ENCODE measurements around the gene GPC1. TPM values are rescaled to one million over a fixed set of nuclear protein-coding genes. Genes with fewer than 3 reads are reported as not detected.
A peak's percentile ranks its signal among the peaks of the same experiment; 100 is the strongest.

Gene GPC1
- total and polyA plus RNA-seq, 5 donors = 75.8 to 118 (median 100) TPM

DNA sequence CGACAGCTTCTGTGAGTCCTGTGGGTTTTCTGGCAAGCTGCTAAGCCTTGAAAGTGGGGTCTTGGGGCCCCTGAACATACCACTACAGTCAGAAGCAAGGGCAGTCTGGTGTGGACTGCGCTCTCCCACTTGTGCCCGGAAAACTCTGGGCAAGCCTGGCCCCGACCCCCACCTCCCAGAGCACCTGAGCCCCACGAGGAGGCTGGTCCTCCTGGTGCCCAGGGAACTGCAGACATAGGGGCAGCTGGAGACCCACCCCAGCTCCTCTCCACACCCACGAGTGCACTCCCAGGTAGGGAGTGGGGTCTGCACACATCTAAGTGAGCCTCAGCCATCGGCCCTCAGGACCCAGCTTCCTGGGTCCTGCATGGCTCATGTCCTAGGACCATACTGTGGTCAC lies 16.2 kb upstream of the GPC1 start:
- Histone ChIP-seq H3K4me3 (ENCODE audit: low read length) (no peak overlapping the region), H3K9me3 (ENCODE audit: control insufficient read depth, low read length) (no peaks in the 10 kb centered on the region), H3K27ac (ENCODE audit: low read length) (no peak overlapping the region), H3K4me1 (ENCODE audit: control insufficient read depth, insufficient read depth, low read length) (no peaks in the 10 kb centered on the region), H3K27me3 (ENCODE audit: control insufficient read depth, insufficient read depth) (no peaks in the 10 kb centered on the region)
- ATAC-seq = no peak
- DNase-seq = peak in 1 of 3 donors; percentile 23
- WGBS = 83% methylated on average over 7 of the region's 7 CpGs
- intact Hi-C loops (cut with DNase I) = no loop called here

- DNase-seq (no peak), ATAC-seq (no peak)
- 62% methylated on average over 2 of the region's 2 CpGs for WGBS
- Histone ChIP-seq H3K27me3 (ENCODE audit: control insufficient read depth, insufficient read depth) (no peaks in the 10 kb centered on the region), H3K4me3 (ENCODE audit: low read length) (no peak overlapping the region), H3K9me3 (ENCODE audit: control insufficient read depth, low read length) (no peaks in the 10 kb centered on the region), H3K4me1 (ENCODE audit: control insufficient read depth, insufficient read depth, low read length) (no peaks in the 10 kb centered on the region), H3K27ac (ENCODE audit: low read length) (no peak overlapping the region)
- intact Hi-C loops (cut with DNase I) = no loop called here
Measured at GRCh38 chr2:240419723-240420122, 15.7 kb upstream of the GPC1 start.

- Histone ChIP-seq H3K9me3 (ENCODE audit: control insufficient read depth, low read length) (no peaks in the 10 kb centered on the region), H3K4me1 (ENCODE audit: control insufficient read depth, insufficient read depth, low read length) (no peaks in the 10 kb centered on the region), H3K4me3 (ENCODE audit: low read length) (no peak overlapping the region), H3K27me3 (ENCODE audit: control insufficient read depth, insufficient read depth) (no peaks in the 10 kb centered on the region), H3K27ac (ENCODE audit: low read length) (no peak overlapping the region)
- ATAC-seq (peak in 1 of 2 donors; percentile 15), DNase-seq (peak in 1 of 3 donors; percentile 22)
- intact Hi-C loops (cut with DNase I) = no loop called here
- WGBS = 88% methylated on average over 18 of the region's 18 CpGs
Measured at GRCh38 chr2:240420206-240421104, 15.0 kb upstream of the GPC1 start.

DNA sequence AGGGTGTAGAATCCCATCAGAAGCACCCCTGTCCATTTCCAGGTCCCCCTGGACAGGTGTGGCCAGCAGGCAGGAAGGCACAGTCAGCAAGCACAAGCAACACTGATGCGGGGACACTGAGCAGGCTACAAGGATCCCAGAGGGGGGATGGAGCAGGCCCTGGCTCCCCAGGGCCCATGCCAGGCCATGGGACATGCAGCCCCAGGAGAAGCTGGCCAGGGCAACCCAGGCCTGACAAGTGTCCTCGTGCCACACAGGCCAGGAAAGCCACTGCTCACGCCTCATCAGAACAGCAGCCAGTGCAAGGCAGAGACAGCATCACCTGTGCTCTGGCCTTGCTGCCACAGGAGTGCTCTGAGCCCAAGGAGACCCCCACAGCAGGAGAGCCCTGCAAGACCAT lies 14.1 kb upstream of the GPC1 start:
- Histone ChIP-seq H3K4me1 (ENCODE audit: control insufficient read depth, insufficient read depth, low read length) (no peaks in the 10 kb centered on the region), H3K27ac (ENCODE audit: low read length) (no peak overlapping the region), H3K27me3 (ENCODE audit: control insufficient read depth, insufficient read depth) (no peaks in the 10 kb centered on the region), H3K9me3 (ENCODE audit: control insufficient read depth, low read length) (no peaks in the 10 kb centered on the region), H3K4me3 (ENCODE audit: low read length) (no peak overlapping the region)
- DNase-seq (peak in 2 of 3 donors; percentile 21 to 25), ATAC-seq (no peak)
- intact Hi-C loops (cut with DNase I) = no loop called here
- 85% methylated on average over 3 of the region's 3 CpGs for WGBS

GRCh38 chr2:240422658-240423329 lies 12.7 kb upstream of the GPC1 start:
- intact Hi-C loops (cut with DNase I) = no loop called here
- no peaks in the 10 kb centered on the region for H3K4me1 ChIP-seq (ENCODE audit: control insufficient read depth, insufficient read depth, low read length)
- 77% methylated on average over 6 of the region's 6 CpGs for whole genome bisulfite sequencing

DNA sequence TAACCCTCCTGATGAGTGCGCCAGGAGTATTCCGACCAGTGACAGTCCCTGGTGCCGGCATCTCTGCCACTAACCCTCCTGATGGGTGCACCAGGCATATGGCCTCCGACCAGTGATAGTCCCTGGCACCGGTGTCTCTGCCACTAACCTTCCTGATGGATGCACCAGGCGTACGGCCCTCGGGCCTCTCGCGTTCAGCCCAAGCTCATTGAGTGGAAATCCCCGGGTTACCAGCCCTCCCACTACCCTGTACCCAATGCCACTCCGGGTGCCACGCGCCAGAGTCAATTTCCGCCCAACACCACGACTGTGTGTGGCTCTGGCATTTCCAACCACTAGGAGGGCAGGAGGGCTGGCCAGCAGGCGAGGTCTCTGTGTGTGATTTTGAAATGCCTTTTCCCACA lies 11.7 kb upstream of the GPC1 start:
- no peak overlapping the region for H3K27ac ChIP-seq (ENCODE audit: low read length)
- peak in 2 of 3 donors; percentile 29 to 32 for DNase-seq
- no peaks in the 10 kb centered on the region for H3K4me1 ChIP-seq (ENCODE audit: control insufficient read depth, insufficient read depth, low read length)
- WGBS = 86% methylated on average over 17 of the region's 17 CpGs
- ATAC-seq = no peak
- no peaks in the 10 kb centered on the region for H3K9me3 ChIP-seq (ENCODE audit: control insufficient read depth, low read length)
- no peaks in the 10 kb centered on the region for H3K27me3 ChIP-seq (ENCODE audit: control insufficient read depth, insufficient read depth)
- intact Hi-C loops (cut with DNase I) = no loop called here
- no peak overlapping the region for H3K4me3 ChIP-seq (ENCODE audit: low read length)

More at GRCh38 chr2:240422658-240423329, 12.7 kb upstream of the GPC1 start:
- ATAC-seq = no peak
- DNase-seq = no peak
- H3K4me3 ChIP-seq (ENCODE audit: low read length) = no peak overlapping the region
- H3K27me3 ChIP-seq (ENCODE audit: control insufficient read depth, insufficient read depth) = no peaks in the 10 kb centered on the region
- H3K9me3 ChIP-seq (ENCODE audit: control insufficient read depth, low read length) = no peaks in the 10 kb centered on the region
- no peak overlapping the region for H3K27ac ChIP-seq (ENCODE audit: low read length)

DNA sequence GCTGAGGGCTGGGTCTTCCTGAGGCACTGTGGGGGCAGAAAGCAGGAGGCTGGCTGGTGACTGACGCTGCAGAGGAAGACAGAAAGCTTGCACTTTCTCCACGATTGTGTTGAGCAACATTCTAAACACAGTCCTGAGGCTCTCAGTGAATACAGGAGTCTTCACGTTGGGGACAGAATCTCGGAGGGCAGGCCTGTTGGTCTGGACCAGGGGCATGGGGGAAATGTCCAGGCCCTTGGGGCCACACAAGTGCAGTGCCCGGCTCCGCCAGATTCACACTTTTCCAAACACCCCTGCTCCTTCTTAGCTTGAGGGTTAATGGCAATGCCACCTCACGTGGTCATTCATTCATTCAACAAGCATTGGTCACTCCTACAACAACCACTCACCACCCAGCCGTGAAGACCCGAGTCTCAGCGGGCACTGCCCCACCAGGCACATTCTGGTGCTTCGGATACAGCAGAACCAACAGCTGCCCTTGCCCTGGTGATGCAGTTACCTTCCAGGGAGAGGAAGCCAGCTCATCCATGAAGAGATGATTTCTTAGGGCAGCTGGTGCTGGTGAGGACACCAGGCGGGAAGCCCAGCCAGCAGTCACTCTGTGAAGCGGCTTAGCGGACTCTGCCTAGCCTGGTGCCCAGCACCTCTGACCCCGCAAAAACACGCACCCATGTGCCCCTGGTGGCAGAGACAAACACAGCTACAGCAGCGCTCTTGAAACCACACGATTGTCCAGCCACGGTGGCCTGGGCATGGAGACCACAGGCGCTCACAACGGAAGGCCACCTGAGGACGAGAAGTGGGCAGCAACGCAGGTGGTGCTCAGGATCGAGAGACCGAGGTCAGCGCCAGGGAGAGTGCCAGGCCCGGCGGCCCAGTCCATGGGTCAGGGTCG lies 10.9 kb upstream of the GPC1 start:
- WGBS = 87% methylated on average over 29 of the region's 29 CpGs
- no peak overlapping the region for H3K27ac ChIP-seq (ENCODE audit: low read length)
- intact Hi-C loops (cut with DNase I) = no loop called here

GRCh38 chr2:240425236-240425615 lies 10.2 kb upstream of the GPC1 start:
- Histone ChIP-seq H3K4me1 (ENCODE audit: control insufficient read depth, insufficient read depth, low read length) (no peaks in the 10 kb centered on the region), H3K4me3 (ENCODE audit: low read length) (no peak overlapping the region), H3K27ac (ENCODE audit: low read length) (no peak overlapping the region), H3K27me3 (ENCODE audit: control insufficient read depth, insufficient read depth) (no peaks in the 10 kb centered on the region), H3K9me3 (ENCODE audit: control insufficient read depth, low read length) (no peaks in the 10 kb centered on the region)
- intact Hi-C loops (cut with DNase I) = no loop called here
- WGBS = 88% methylated on average over 6 of the region's 6 CpGs
- DNase-seq = no peak
- ATAC-seq = no peak

More for the DNA sequence above, 10.9 kb upstream of the GPC1 start:
- ATAC-seq = no peak
- Histone ChIP-seq H3K4me3 (ENCODE audit: low read length) (no peak overlapping the region), H3K4me1 (ENCODE audit: control insufficient read depth, insufficient read depth, low read length) (no peaks in the 10 kb centered on the region), H3K9me3 (ENCODE audit: control insufficient read depth, low read length) (no peaks in the 10 kb centered on the region), H3K27me3 (ENCODE audit: control insufficient read depth, insufficient read depth) (no peaks in the 10 kb centered on the region)
- peak in 1 of 3 donors; percentile 34 for DNase-seq

GRCh38 chr2:240425697-240426096 lies 9.8 kb upstream of the GPC1 start:
- H3K4me1 ChIP-seq (ENCODE audit: control insufficient read depth, insufficient read depth, low read length) = no peaks in the 10 kb centered on the region
- intact Hi-C loops (cut with DNase I) = no loop called here
- no peaks in the 10 kb centered on the region for H3K27me3 ChIP-seq (ENCODE audit: control insufficient read depth, insufficient read depth)
- WGBS = 82% methylated on average over 5 of the region's 5 CpGs
- no peak for ATAC-seq
- no peak for DNase-seq
- no peak overlapping the region for H3K27ac ChIP-seq (ENCODE audit: low read length)
- H3K4me3 ChIP-seq (ENCODE audit: low read length) = no peak overlapping the region
- H3K9me3 ChIP-seq (ENCODE audit: control insufficient read depth, low read length) = no peaks in the 10 kb centered on the region

- no peak overlapping the region for H3K4me3 ChIP-seq (ENCODE audit: low read length)
- H3K4me1 ChIP-seq (ENCODE audit: control insufficient read depth, insufficient read depth, low read length) = no peaks in the 10 kb centered on the region
- no peak for DNase-seq
- no peaks in the 10 kb centered on the region for H3K27me3 ChIP-seq (ENCODE audit: control insufficient read depth, insufficient read depth)
- no peaks in the 10 kb centered on the region for H3K9me3 ChIP-seq (ENCODE audit: control insufficient read depth, low read length)
- WGBS = 61% methylated on average over 21 of the region's 21 CpGs
- intact Hi-C loops (cut with DNase I) = no loop called here
- no peak overlapping the region for H3K27ac ChIP-seq (ENCODE audit: low read length)
- ATAC-seq = no peak
Measured at GRCh38 chr2:240426845-240427721, 8.4 kb upstream of the GPC1 start.

Measured in right cardiac atrium (tissue), 5 donors.